GM21367 (cell line): ENCODE results near the gene EPB41.

ENCODE experiments used
- ATAC-seq: cut with Tn5 transposase; IDR thresholded peaks from one replicate; pipeline ENCODE4 v1.9.1; 2021; ENCODE audit not compliant: unreplicated experiment

EPB41 gene

DNA sequence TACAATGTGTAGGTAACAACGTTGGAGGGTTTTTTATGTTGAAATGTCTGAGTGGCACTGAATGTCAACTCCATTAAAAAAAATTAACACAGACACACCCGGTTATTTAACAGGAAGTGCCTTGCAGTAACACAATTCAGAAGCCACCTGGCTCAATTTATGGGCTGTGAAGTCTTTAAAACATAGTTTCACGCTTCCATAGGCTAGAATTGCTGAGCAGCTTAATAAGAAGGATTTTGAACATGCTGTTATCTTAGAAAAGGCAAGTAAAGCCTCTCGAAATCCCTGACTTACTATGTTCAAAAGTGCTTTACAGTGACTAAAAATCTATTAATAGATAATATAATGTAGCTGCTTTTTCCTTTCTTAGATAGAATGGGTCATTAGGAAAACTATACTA is 247.7 kb downstream of the EPB41 start:
- ATAC-seq = no peak

- ATAC-seq = no peak
Measured at GRCh38 chr1:29162476-29163138, 248.2 kb downstream of the EPB41 start.

DNA sequence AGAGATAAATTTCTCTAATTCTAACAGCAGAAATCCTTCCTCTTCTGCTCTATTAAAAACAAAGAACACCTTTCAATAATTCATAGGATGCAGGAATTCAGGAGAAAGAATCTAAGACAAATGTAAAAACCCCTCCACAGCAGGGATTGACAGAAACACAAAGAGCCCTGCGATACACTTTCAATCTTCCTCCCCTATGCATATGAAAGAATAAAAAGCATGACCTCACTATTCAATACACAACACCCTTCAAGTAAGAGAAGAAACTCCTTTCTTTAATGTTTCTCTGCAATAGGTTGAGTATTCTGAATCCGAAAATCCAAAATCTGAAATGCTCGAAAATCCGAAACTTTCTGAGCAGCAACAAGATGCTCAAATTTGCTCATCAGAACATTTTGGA is 250.2 kb downstream of the EPB41 start:
- ATAC-seq = no peak

DNA sequence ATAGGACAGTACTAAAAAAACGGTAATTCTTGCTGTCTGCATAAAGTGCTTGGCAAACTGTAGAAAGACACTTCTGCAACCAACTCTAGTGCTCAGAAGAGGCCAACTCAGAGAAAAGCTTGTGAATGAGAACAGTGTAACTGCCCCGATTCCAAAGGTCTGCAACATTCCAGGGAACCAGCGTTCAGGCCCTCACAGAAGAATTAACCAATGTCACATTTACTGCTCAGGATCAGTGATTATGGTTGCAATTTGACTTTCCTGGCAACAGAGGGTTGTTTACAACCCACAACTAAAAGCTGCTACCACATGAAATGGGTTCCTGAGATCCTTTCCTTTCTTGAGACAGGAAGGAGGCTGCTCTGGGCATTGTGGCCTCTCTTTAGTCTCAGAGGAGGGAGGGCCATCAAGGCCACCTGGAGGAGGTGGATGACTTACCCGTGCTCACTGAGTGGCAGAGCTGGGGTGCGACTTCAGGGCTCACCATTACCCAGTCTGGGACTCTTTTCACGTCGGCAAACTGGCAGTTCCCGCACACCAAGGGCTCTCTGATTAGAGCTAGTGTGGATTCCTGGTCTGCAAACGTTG is 252.0 kb downstream of the EPB41 start:
- ATAC-seq = no peak

GRCh38 chr1:29167904-29168303 is 253.5 kb downstream of the EPB41 start:
- ATAC-seq = no peak
